NCI-H446 (cell line): ENCODE results near the gene B2M.
A peak's percentile ranks its signal among the peaks of the same experiment; 100 is the strongest.
"Not testable (repeated sequence)": the region's sequence is repeated elsewhere in the genome, so short reads cannot be mapped to it uniquely, and the experiment has no call there.

Experiments used
- DNase-seq, 2 experiments: peaks; one replicate each; lab custom pipeline; 2025; lab: John Stamatoyannopoulos, UW

Gene B2M

DNA sequence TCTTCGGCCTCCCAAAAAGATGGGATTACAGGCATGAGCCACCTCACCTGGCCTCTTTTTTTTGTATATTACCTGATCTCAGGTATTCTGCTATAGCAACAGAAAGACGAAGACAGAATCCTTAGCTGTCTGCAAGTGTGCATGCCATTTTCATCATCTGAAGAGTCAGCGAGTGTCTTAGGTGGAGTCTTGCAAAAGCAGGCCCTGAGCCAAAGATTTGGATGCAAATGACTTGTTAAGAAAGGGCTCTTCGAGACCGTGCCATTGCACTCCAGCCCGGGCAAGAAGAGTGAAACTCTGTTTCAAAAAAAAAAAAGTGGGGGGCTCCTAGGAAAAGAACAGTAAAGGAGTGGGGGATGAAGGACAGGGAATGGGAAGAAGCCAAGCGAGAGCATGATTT is 14.8 kb downstream of the B2M start:
- no peak for DNase-seq

DNA sequence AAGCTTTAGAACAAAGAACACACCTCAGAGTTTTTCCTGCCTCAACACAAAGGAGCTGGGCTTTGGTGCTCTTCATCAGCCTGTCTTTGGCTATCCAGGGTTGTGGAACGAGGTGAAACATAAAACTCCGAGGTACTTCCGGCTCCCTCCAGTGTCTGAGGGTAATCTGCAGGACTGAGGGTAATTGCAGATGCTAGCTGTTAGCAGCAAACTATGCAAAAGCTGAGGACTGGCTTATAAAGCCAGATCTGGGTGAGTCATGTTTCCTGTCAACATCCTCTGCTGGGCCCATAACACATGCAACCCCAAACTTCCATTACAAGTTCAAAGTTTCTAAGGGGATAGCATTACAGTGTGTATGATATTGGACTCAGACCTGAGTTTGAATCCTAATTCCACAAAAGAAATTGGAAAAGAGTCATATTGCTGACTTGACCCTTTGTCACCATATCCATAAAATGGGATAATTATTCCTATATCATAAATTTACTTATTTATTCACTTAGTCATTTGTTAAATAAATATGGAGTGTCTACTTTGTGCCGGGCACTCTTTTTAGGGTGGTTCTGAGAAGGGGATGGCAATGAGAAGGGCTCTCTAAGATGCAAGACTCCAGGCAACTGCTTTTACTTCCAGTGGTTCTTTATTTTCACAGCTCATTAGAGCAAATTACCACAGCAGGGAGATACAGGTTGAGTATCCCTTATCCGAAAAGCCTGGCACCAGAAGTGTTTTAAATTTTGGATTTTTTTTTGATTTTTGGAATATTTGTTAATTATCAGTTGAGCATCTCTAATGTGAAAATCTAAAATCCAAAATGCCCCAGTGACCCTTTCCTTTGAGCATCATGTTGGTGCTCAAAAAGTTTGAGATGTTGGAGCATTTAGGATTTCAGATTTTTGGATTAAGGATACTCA is 15.5 kb downstream of the B2M start:
- no peak for DNase-seq

DNA sequence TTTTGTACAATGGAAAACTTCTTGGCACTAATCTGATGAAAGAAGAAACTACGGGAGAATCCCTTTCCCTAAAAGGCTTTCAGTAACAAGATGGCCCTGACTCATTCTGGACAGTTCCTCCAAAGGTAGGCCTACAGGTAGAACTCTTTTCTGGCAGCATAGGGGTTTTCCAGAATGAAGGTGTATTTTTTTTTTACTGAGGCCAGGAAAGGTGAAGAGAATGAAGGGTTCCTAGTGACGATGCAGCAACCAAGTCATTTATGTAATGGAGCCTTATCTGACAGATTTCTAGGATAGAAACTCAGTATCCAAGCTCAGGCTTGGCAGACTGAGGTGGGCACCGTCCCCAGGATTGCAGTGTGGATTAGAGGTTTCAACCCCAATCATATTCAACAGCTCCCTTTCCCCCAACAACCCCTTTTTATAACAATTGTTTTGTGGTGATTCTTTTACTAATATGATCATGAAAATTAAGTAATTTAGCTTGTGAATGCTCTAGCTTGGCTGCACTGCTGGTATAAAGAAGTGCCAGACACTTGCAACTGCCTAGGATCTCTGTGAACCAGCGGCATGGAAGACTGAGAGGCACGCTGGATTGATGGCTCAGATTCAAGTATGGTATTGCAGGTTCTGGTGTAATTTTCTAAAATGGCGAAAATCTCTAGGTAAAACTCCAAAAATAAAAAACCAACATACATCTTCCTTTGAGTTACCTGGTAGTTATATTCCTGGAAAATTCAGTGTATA is 16.3 kb downstream of the B2M start:
- DNase-seq = no peak

DNA sequence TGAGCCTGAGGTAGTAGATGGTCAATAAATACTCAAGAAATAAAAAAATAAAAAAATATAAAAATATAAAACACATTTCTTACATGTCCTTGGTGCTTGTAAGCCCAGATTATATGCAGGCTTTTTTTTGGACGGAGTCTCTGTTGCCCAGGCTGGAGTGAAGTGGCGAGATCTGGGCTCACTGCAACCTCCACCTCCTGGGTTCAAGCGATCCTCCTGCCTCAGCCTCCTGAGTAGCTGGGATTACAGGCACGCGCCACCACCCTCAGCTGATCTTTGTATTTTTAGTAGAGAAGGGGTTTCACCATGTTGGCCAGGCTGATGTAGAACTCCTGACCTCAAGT is 16.9 kb downstream of the B2M start:
- DNase-seq = not testable (repeated sequence)

DNA sequence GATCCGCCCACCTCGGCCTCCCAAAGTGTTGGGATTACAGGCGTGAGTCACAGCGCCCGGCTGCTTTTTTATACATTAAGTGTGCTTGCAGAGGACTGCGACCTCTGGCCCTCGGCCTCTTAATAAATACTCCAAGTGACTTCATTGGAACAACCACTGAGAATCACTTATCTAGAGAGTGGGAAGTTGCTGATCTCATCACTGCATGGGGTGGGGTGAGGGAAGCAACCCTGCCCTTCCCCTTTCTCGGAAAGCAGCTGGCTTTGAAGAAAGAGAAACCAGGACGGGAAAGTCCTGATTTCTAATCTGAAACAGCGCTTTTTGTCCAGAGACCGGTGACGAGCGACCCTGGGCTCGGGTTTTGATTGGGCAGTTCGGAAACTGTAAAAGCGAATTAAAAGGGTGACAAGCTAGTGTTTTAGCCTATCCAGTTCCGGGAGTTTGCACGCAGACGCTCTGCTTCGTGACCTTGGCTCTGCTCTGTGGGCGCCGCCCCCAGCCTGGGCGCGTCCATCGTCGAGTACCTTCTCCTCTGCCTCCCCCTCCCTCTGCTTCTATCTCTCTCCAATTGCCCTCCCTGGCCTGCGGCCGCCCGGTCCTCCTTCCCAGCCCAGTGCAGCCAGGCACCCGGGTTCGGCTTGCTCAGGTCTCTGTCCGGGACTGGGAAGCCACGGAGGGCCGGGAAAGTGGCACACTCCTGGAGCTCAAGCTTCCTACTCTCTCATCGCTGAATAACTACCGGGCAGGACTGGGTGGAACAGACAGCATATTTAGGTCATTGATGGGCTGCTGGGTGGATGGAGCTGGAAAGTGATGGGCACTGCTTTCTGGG is 17.5 kb downstream of the B2M start:
- DNase-seq = peak; percentile 85 to 95

DNA sequence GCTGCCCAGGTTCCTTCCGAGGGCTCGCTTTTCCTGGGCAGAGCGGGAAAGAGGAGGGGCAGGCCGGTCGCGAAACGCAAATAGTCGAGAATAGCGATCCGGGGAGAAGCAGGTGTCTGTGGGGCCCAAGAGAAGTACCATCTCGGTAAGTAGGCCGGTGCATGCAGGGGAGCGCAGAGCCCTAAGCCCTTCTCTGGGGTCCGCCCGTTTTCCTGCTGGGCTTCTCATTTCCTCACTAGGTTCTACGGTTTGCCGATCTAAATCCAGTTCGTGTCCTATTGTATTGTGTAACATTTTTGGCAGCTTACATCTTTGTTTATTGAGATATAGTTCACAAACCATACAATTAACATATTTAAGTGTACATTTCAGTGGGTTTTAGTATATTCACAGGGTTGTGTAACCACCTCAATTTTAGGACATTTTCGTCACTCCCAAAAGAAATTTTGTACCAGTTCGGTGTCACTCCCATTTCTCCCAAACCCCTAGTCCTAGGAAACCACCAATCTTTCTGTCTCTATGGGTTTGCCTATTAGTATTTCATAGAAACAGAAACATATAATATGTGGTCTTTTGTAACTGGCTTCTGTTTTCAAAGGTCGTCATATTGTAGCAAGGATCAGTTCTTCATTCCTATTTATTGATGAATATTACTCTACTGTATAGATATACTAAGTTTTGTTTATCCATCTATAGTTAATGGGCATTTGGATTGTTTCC is 18.3 kb downstream of the B2M start:
- no peak for DNase-seq

DNA sequence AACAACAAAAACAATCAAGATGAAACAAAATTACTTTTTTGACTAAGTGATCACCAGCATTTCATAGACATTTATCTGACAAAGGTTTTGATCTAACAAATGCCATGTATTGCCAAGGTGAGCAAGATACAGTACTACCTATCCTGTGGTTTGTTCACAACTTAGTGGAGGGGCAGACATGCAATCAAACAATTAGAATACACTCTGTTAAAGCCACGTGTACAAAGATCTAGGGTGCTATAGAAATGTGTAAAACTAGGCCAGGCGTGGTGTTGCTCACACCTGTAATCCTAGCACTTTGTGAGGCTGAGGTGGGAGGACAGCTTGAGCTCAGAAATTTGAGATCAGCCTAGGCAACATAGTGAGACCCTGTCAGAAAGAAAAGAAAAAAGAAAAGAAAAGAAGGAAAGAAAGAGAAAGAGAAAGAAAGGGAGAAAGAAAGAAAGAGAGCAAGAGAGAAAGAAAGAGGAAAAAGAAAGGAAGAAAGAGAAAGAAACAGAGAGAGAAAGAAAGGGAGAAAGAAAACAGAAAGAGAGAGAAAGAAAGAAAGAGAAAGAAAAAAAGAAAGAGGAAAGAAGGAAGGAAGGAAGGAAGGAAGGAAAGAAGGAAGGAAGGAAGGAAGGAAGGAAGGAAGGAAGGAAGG is 23.6 kb downstream of the B2M start:
- no peak for DNase-seq

DNA sequence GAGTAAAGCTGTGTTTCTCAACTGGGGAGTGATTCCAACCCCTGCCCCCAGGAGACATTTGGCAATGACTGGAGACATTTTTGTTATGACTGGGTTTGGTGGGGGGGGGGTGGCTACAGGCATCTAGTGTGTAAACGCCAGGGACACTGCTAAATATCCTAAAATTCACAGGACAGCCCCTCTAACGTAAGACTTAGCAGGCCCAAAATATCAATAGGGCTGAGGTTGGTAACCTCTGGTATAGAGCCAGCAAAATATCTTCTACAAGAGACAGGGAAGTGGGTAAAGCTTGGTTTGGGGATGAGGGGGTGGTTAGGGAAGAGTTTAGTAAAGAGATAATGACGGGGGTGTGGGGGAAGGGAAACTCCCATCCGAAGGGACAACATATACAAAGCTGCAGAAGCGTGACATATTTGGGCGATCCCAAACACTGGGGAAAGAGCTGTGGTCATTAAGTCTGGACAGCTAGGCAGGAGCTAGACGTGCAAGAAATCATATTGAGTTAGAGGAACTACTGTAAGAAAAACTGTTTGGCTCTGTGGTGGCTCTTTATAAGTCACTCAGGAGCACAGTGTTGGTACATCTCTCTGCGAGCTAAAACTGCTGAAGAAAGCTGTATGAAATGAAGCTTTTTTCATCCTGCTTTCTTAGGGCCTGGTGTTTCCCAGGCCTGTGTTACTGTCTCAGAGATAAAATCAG is 24.3 kb downstream of the B2M start:
- DNase-seq = no peak

DNA sequence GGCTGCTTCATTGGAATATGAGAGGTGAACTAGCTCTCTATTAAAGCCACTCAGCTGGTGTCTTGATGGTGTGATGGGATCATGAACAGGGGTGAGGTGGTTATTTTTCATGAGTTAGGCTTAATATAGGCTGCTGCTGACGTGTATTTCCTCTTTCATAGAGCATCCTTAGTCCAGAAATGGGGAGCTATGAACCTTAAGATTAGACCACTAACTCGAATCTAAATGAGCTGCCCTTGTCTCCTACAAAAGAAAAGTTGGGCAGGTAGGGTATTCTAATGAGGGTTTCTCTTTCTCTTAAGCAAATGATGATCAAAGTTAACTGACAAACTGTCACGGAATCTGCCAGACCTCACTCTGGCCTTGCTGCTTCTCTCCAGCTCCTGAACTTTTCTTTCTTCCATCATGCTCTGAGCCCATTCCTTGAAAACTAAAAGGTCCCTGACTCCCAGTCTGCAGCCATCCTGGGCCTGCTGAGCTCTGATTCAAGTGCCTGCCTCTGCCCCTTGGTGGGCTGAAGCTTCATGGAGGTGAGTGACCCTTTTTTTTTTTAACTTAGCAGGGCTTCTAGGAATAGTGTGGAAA is 25.0 kb downstream of the B2M start, which contains the start of gene TRIM69:
TSS of gene TRIM69 (plus strand) at position 348 of the 585 bp plus-strand sequence. CDS start at position 525, 177 bp downstream.
- no peak for DNase-seq

DNA sequence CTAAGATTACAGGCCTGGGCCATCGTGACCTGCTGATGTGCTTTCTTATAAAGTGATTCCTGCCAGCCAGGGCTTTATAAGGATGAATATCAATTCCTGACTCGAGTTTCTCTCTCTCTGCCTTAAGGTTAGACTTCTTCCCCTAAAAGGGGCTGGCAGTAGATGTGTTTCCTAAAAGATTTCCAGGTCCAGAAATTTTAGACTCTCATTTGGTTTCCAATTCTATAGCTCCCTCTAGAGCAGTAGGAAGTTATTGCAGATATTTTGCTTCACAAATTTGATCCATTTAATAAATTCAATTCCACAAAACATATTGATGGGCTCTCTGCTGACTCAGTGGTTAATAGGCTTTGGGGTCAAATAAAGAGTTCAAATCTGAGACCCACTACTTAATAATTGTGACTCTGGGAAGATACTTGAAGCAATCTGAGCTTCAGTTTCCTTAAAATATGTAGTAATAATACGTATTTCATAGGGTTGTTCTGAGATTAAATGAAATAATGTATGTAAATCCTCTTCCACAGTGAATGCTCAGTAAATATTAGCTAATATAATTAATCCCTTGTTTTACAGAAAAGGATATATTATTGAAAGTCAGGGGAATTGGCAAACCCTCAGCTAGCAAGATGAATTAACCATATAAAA is 27.1 kb downstream of the B2M start:
- DNase-seq = peak; percentile 34 to 61

DNA sequence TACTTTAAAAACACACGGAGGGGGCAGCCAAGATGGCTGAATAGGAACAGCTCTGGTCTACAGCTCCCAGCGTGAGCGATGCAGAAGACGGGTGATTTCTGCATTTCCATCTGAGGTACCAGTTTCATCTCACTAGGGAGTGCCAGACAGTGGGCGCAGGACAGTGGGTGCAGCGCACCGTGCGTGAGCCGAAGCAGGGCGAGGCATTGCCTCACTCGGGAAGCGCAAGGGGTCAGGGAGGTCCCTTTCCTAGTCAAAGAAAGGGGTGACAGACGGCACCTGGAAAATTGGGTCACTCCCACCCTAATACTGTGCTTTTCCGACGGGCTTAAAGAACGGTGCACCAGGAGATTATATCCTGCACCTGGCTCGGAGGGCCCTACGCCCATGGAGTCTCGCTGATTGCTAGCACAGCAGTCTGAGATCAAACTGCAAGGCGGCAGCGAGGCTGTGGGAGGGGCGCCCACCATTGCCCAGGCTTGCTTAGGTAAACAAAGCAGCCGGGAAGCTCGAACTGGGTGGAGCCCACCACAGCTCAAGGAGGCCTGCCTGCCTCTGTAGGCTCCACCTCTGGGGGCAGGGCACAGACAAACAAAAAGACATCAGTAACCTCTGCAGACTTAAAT is 28.0 kb downstream of the B2M start:
- DNase-seq = not testable (repeated sequence)

DNA sequence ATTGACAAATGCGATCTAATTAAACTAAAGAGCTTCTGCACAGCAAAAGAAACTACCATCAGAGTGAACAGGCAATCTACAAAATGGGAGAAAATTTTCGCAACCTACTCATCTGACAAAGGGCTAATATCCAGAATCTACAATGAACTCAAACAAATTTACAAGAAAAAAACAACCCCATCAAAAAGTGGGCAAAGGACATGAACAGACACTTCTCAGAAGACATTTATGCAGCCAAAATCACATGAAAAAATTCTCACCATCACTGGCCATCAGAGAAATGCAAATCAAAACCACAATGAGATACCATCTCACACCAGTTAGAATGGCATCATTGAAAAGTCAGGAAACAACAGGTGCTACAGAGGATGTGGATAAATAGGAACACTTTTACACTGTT is 32.1 kb downstream of the B2M start:
- DNase-seq = not testable (repeated sequence)

DNA sequence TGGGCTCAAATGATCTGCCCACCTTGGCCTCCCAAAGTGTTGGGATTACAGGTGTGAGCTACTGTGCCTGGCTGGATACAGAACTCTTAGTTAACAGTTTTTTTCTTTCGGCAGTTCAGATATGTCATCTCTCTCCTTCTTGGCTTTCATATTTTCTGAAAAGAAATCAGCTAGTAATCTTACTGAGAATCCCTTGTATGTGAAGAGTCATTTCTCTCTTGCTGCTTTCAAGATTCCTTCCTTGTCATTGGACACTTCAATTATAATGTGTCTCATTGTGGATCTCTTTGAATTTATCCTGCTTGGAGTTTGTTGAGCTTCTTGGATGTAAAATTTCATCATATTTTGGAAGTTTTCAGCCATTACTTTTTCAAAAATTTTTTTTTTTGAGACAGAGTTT is 42.0 kb downstream of the B2M start:
- no peak for DNase-seq

DNA sequence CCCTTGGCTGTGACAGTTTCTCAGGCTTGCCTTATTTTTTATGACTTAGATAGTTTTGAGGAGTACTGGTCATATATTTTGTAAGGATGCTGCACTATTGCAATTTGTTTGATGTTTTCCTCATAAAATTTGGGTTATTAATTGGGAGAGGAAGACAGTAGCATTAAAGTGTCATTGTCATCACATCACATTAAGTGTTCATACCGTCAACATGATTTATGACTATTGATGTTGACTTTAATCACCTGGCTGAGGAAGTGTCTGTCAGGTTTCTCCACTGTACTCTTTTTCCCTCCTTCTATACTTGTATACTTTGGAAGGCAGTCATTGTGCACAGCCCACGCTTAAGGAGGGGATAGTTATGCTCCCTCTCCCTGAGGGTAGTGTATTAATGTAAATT is 51.9 kb downstream of the B2M start:
- DNase-seq = no peak

DNA sequence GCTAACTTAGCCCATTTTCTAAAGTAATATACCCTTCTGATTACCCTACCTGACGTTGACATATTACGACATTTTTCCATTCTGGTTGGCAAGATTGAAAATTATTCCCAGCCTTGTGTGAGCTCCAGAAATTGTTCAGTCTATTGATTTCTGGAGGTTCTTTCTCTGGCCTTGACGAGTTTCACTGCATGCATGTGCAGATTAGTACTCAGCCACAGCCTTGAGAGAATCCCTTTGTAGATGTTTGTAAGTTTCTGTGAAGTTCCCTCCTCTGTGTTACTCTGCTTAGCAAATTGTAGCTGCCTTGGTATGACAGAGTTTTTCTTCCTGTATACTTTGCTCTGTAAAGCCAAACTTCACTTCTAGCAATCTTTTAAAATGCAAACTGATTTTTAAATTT is 52.5 kb downstream of the B2M start:
- DNase-seq = no peak

DNA sequence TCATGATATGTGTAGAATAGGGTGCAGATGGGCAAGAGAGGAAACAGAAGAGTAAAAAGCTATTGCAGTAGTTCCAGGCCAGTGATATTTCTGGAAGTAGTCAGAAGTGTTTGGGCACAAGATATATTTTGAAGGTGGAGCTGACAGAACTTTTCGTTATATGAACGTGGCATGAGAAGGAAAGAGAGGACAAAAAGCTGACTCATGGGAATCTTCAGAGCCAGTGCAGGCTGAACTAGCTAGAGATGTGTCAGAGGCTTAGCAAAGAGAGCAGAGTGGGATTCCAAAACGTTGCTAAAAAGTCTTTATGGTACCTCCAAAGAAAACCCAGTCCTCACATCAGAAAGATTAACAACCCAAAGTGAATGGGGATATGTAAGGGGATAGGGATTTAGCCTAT is 53.7 kb downstream of the B2M start:
- DNase-seq = no peak
